ENCODE results near the gene SIX5. TPM values are rescaled to one million over a fixed set of nuclear protein-coding genes. Genes with fewer than 3 reads are reported as not detected.

The SIX5 gene
- total and polyA plus RNA-seq, 9 of the 15 experiments (the other 6 are each of a cell fraction or from before 2014, with no cell fraction given) = 1.4 to 17.2 (median 7.4) TPM; not detected in 2

GRCh38 chr19:45730368-45731288 lies 38.4 kb downstream of the SIX5 start, which contains the start of gene FBXO46 (continued):
- TF ChIP-seq, protein P1, sequence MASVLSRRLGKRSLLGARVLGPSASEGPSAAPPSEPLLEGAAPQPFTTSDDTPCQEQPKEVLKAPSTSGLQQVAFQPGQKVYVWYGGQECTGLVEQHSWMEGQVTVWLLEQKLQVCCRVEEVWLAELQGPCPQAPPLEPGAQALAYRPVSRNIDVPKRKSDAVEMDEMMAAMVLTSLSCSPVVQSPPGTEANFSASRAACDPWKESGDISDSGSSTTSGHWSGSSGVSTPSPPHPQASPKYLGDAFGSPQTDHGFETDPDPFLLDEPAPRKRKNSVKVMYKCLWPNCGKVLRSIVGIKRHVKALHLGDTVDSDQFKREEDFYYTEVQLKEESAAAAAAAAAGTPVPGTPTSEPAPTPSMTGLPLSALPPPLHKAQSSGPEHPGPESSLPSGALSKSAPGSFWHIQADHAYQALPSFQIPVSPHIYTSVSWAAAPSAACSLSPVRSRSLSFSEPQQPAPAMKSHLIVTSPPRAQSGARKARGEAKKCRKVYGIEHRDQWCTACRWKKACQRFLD (CRISPR knock-in tag; IDR thresholded peaks at IDR 0.05) = peak; percentile 85; the same call in 1 of the 2 replicates
- TF ChIP-seq PATZ1 (CRISPR knock-in tag; IDR thresholded peaks at IDR 0.05; ENCODE audit: borderline replicate concordance) = no peak
- TF ChIP-seq ZNF124 (CRISPR knock-in tag; IDR thresholded peaks at IDR 0.05) = no peak
- TF ChIP-seq ELK3 (CRISPR knock-in tag; IDR thresholded peaks at IDR 0.05) = no peak
- TF ChIP-seq, protein P2, sequence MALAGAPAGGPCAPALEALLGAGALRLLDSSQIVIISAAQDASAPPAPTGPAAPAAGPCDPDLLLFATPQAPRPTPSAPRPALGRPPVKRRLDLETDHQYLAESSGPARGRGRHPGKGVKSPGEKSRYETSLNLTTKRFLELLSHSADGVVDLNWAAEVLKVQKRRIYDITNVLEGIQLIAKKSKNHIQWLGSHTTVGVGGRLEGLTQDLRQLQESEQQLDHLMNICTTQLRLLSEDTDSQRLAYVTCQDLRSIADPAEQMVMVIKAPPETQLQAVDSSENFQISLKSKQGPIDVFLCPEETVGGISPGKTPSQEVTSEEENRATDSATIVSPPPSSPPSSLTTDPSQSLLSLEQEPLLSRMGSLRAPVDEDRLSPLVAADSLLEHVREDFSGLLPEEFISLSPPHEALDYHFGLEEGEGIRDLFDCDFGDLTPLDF (CRISPR knock-in tag; IDR thresholded peaks at IDR 0.05) = no peak
- TF ChIP-seq ELF4 (CRISPR knock-in tag; IDR thresholded peaks at IDR 0.05) = peak; percentile 40; the same call in 1 of the 2 replicates
- peak; percentile 65; the same call in 1 of the 2 replicates for TF ChIP-seq PHF8 (IDR thresholded peaks at IDR 0.05; ENCODE audit: borderline replicate concordance, low read length)
- TF ChIP-seq ZBTB7A (IDR thresholded peaks at IDR 0.05; ENCODE audit: borderline replicate concordance, control insufficient read depth, low read depth, low read length) = peak; percentile 15; the same call in 1 of the 2 replicates
- TF ChIP-seq RUNX1 (IDR thresholded peaks at IDR 0.05; ENCODE audit: low read depth) = no peak
- TF ChIP-seq NR2C2 (CRISPR knock-in tag; IDR thresholded peaks at IDR 0.05) = peak; percentile 76; the same call in 1 of the 2 replicates
- peak; percentile 95 for TF ChIP-seq NR2C2 (tag; IDR thresholded peaks at IDR 0.05)
- no peak for TF ChIP-seq DMBX1 (CRISPR knock-in tag; IDR thresholded peaks at IDR 0.05; ENCODE audit: borderline replicate concordance)
- 0 out of 2 replicates have a peak, but pooled peaks have one; percentile 41 for TF ChIP-seq ESRRA (IDR thresholded peaks at IDR 0.05; ENCODE audit: borderline replicate concordance, low read depth)
- TF ChIP-seq, protein P3, sequence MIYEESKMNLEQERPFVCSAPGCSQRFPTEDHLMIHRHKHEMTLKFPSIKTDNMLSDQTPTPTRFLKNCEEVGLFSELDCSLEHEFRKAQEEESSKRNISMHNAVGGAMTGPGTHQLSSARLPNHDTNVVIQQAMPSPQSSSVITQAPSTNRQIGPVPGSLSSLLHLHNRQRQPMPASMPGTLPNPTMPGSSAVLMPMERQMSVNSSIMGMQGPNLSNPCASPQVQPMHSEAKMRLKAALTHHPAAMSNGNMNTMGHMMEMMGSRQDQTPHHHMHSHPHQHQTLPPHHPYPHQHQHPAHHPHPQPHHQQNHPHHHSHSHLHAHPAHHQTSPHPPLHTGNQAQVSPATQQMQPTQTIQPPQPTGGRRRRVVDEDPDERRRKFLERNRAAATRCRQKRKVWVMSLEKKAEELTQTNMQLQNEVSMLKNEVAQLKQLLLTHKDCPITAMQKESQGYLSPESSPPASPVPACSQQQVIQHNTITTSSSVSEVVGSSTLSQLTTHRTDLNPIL (CRISPR knock-in tag; IDR thresholded peaks at IDR 0.05) = no peak
- TF ChIP-seq MEIS2 (IDR thresholded peaks at IDR 0.05; ENCODE audit: partially characterized antibody) = peak; percentile 85
- TF ChIP-seq HDAC3 (IDR thresholded peaks at IDR 0.05; ENCODE audit: borderline replicate concordance, partially characterized antibody) = no peak
- peak; percentile 91 for TF ChIP-seq PCBP1 (IDR thresholded peaks at IDR 0.05; ENCODE audit: low read depth, low read length, poor library complexity, severe bottlenecking)
